SK-N-DZ (cell line): ENCODE measurements around the gene ATF6.
"Not testable (repeated sequence)": the region's sequence is repeated elsewhere in the genome, so short reads cannot be mapped to it uniquely, and the experiment has no call there.

Experiments used
- DNase-seq: peaks from one replicate; pipeline ENCODE4 v3.0.0-alpha.2; 2015; ENCODE audit warnings: low spot score

Gene ATF6

DNA sequence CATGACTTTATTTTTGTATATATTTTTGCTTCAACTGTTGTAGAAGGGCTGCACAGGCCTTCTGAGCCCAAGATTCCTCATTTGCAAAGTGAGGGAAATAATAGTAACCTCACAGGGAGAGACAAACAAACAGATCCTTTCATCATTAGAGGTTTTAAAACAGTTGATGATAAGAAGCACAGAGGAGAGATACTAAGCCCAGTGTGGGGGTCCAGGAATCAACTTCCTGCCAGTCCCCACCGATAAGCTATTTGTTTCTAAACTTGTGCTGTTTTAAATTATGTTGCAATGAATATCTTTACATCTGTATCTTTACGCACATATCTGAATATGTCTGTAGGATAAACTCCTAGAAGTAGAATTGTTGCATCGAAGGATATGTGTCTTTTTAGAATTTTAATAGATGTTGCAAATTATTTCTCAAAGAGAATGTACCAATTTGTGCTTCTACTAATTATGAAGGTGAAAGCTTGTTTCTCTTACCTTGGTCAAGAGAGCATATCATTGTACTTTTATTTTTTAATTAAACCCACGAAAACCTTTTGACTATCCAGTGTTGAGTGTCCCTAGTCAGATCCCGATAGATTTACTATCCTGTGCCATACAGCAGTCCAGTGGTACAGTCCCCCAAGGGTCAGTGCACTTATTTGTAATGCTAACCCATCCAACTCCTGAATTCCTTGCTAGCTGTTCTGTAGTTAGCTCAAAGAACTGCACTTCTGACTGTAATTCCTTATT, 34.0 kb upstream of the ATF6 start:
- no peak for DNase-seq

DNA sequence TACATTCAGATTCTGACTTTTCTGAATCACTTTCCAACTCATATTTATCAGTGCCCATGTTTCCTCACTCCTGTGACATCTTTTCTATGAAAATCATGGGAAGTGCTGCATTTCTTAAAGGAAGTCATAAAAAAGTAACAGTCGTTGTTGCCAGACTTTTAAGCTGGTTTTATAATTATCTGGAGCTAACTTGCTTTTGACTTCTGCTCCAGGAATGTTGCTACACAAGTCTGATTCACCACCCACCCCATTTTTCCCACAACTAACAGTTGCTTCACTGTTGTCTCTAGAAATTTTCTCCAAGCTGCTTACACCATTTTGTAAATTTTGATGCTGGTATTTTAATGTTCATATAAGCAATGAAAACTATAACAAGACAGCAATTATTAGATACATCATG, 32.6 kb upstream of the ATF6 start:
- no peak for DNase-seq

DNA sequence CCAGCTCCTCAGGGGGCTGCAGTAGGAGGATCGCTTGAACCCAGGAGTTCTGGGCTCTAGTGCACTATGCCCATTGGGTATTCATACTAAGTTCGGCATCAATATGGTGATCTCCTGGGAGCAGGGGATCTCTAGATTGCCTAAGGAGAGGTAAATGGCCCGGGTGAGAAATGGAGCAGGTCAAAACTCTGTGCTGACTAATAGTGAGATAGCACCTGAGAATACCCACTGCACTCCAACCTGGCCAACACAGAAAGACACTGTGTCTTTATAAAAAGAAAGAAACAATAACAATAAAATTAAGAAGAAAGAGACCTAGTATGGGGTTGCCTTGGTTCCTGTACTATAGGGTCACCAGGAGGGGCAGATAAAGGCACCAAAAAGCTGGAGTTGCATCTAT, 30.3 kb upstream of the ATF6 start:
- DNase-seq: no peak

DNA sequence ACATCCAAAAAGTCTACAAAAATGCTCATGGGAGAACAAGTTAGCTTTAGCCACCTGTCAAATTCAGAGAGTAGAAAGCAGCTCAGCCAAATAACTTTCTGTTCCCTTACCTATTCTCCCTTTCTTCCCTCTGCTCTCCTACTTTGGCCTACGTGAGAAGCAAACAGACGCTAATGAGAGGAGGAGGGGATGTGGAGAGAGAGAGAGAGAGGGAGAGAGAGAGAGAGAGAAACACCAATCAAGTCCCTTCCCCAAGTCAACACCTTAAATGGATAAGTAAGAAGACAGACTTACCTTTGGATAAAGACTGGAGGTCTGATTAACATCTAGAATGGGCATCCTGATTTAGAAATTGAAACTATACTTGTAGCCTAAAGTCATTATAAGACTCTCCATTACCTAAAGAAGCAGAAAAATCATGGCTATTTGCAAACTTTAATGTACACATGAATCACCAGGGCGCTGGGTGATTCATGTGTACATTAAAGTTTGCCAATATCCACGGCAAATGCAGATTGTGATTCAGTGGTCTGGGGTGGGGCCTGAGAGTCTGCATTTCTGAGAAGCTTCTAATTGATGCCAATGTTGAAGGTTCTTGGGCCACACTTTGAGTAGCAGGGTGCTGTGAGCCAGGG, 29.7 kb upstream of the ATF6 start:
- DNase-seq: no peak

DNA sequence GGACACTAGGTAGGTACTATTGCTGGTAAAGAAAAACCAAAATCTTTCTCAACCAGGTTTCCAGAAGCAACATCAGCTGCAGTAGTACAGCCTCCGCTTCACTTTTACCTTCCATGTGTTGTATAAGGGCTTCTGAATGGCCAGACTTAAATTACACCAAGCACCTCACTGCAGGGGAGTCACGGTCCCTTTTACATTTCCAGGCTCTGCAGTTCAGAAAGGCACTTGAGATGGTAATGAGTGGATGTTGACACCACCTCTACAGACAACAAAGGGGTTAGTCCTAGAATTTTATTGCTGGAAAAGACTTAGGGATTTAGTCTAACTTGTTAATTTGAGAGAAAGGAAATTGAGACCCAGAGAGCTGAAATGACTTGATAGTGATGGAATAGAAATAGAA, 28.5 kb upstream of the ATF6 start:
- DNase-seq: no peak

DNA sequence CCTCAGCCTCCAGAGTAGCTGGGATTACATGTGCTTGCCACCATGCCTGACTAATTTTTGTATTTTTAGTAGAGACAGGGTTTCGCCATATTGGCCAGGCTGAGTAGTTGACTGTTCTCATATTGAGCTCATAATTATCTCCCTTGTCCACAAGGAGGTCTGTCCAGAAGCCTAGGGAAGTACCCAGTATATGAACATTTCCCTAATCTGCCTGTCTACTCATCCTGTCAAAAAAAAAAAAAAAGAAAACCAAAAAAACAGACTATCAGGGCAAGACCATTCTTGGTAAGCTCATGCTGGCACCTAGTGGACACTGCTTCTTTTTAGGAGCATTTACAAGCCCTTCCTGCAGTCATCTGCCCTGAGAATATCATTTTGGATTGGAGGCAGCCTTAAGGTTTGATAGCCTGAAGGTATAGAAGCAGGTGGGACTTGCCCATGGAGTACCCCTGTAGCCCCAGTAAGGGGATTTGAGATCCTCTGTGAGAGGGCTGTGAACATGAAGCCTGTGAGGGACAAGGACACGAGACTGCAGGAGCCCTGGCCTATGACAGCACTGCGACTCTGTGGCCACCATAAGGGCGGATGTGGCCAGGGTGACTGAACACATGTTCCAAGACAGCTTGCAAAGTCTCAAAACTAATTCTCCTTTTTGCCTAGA, 27.4 kb upstream of the ATF6 start:
- peak; percentile 23 for DNase-seq

DNA sequence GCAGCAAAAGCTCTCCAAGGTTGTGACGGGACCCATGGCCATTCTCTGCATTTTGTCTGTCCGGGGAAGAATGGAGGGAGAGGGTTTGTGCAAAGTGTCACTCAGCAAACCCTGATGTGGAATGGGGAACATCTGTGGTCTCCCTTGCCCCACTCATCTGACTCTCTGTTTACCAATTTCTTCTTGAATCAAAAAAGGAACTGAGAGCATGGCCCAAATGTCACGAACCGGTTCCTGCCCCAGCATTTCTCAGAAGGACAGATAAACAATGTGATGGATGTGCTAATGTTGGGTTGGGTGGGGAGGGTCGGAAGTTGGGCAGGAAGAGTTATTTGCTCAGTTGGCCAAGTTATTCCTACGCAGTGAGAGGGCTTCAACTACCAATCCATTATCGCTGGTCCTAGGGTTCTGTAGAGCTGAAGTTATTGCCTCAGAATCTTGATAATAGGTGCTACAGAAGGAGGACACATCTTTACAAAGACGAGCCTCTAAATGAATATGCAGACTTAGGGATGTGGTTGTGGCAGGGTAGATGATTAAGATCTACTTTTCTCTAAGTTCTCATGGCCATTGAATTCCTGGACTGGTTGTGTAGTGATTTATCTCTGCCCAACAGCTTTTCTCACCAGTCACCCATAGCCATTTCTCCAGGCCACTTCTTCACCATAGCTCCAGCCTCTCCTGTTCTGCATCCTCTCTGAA, 26.1 kb upstream of the ATF6 start:
- DNase-seq: no peak

DNA sequence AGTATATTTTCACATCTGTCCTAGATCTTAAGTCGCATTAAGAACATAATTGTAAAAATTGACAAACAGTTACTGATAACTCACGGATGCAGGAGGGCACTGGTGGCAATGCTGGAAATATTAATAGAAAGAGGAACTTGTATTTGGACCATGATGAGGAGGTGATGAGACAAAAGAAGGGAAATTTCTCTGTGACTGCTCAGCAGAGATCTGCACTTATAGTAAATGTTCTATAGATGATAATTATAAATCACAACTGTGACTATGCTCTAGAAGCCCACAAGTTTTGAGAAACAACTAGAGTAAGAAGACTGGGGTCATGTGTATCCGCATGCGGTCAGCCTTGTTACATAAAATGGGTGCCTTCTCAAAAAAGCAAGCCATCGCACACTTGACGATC, 25.2 kb upstream of the ATF6 start:
- DNase-seq: no peak

DNA sequence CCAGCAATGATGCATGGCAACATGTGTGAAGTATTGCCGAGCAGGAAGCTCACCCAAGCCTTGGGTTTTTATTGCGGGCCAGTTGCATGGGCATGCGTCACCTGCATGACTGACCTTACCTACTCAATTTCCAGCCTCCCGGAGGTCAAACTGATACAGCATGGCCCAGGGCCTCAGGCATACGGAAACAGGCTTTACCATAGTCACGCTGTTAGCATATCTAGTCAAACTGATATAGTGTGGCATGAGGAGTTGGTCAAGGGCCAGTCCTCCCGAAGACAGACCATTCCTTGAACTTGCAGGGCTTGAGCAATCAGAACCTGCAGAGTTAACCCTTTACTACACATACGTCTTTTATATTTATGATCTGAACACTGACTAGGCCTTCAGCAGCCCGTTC, 22.9 kb upstream of the ATF6 start:
- DNase-seq: no peak

DNA sequence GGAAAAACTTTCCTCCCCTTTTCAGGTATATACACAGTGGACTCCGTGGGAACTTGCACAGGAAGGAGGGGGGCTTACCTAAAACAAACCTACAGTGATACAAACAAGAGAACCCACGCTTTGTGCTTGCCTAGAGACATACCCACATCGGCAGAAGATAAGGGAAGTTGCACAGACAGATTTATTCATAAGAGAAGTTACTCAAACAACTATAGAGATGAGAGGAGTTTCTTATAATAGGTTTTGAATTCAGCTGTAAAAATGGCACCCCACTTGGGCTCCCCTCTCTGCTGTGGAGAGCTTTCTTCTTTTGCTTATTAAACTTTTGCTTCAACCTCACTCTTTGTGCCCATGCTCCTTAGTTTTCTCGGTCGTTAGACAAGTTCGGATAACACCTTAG, 18.3 kb upstream of the ATF6 start:
- DNase-seq: no peak

DNA sequence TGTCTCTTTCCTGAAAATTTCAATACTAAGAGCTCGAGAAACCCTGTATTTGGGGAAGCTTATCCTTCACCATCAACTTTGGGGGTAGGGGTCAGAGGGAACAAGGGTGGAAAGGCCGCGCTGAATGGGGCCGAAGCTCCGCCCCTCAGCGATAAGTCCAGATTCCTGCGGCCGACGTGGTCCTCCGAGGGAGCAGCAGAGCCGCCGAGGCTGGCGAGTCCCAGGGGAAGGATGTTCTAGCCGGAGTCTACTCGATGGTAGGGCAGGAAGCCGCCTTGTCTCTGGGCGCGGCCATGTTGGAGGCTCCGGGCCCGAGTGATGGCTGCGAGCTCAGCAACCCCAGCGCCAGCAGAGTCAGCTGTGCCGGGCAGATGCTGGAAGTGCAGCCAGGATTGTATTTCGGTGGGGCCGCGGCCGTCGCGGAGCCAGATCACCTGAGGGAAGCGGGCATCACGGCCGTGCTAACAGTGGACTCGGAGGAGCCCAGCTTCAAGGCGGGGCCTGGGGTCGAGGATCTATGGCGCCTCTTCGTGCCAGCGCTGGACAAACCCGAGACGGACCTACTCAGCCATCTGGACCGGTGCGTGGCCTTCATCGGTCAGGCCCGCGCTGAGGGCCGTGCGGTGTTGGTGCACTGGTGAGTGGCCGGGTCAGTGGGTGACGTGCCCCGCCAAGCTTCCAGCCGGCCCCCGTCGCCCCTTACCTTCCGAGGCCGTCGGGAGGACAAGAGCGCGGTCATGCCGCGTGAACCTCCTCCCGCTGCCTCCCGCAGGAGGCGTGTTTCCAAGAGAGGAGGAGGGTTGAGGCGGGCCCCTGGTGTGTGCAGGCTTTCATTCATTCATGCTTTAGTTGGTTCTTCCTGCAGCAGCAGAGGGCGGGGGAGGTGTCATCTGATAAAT, 16.4 kb upstream of the ATF6 start, which contains the start of gene DUSP12:
TSS of gene DUSP12 (plus strand) at position 278 of the 899 bp plus-strand sequence. CDS start at position 294, 16 bp downstream.
- DNase-seq: peak; percentile 98

DNA sequence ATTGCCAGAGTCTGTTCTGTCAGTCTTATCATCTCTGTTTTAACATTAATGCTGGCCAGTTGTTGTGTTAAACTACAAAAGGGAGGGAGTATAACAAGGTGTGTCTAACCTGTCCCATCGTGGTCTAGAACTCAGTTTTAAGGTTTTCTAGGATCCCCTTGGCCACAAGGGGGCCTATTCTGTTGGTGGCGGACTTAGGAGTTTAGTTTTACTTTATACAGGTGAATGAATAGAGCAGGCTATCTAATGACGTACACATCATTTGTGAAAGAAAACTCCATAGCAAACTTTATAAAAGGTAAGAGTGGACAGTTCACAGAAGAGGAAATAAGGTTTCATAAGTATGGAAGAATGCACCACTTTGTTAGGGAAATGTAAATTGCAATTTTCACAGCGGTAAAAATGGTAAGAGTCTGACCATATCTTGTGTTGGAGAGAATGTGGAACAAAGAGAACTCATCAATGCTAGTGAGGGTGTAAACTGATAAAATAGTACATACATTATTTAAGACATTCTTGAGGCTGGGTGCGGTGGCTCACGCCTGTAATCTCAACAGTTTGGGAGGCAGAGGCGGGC, 2.5 kb upstream of the ATF6 start:
- DNase-seq: peak; percentile 25

DNA sequence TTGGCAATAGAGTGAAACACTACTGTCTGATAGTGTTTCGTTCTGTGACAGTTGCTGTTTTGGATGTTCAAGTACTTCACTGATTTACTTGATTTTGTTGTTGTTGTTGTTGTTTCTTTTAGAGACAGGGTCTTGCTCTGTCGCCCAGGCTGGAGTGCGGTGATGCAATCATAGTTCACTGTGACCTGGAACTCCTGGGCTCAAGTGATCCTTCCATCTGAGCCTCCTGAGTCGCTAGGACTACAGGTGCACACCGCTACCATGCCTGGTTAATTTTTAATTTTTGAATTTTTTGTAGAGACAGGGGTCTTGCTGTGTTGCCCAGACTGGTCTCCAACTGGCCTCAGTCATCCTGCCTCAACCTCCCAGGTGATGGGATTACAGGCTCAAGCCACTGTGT, 2.3 kb downstream of the ATF6 start:
- no peak for DNase-seq

DNA sequence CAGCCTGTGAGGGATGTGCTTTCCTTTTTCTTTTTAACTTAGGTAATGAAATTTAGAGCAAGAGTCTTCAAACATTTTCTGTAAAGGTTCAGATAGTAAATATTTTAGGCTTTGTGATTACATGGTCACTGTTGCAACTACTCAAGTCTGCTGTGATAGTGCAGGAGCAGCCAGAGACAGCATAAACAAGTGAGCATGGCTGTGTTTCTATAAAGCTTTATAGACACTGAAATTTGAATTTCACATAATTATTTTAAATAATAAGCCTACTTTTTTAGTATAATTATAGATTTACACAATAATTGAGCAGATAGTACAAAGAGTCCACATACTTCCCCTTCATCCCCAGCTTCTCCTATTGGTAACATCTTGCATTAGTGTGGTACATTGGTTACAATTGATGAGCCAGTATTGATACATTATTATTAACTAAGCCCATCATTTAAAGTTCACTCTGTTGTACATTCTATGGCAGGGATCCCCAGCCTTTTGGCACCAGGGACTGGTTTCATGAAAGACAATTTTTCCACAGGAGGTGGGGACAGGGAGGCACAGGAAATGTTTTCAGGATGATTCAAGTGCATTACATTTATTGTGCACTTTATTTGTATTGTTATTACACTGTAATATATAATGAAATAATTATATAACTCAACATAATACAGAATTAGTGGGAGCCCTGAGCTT, 3.0 kb downstream of the ATF6 start:
- DNase-seq: no peak

DNA sequence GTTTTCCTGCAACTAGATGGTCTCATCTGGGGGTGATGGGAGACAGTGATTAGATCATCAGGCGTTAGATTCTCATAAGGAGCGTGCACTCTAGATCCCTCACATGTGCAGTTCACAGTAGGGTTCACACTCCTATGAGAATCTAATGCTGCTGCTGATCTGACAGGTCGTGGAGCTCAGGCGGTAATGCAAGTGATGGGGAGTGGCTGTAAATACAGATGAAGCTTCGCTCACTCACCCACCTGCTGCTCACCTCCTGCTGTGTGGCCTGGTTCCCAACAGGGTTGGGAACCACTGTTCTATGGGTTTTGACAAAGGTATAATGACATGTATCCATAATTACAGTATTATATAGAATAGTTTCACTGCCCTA, 3.5 kb downstream of the ATF6 start:
- DNase-seq: not testable (repeated sequence)

DNA sequence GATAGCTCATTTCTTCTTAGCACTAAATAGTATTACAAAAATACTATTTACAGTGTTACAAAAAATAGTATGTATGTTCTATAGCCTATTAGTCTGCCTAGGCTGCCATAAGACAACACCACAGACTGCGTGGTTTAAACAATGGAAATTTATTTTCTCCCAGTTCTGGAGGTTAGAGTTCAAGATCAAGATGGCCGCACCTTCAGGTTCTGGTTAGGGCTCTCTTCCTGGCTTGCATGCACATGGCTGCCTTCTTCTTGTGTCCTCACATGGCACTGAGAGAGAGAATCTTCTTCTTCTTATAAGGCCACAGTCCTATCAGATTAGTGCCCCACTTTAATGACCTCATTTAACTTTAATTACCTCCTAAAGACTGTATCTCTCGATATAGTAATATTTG, 4.1 kb downstream of the ATF6 start:
- no peak for DNase-seq

DNA sequence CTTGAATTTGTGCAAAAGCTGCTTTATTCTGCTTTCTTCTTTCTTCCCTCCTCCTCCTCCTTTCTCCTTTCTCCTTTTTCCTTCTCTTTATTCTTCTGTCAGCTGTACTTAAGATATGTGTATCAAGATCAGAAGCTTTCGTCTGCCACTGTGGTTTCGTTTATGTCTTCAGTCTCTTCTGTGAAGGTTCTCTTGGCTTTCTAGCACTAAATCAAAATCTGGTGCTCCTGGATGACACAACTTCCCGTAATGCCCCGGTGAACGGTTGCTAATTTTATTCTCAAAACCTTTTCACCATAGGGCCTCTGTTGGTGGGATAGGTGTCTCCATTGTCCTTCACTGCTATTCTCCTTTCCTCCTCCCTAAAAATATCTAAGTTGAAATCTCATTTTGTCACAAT, 5.0 kb downstream of the ATF6 start:
- no peak for DNase-seq

DNA sequence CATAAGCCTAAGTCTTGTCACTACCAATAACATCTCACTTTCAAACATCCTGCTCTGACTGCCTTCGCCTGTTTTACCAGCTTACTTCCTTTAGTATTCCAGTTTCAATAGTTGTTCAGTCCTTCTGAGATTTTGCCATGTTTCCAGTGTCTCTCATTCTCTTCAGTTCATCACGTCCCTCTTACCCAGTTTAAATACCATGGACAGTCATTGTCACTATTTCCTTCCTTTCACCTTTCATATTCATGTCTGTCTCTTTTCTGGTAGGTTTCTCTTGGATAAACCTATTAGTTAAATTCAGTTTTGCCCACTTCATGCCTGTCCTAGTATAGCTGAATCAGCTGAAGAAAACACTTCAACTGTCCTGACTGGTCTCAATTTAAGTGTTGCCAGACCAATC, 5.9 kb downstream of the ATF6 start:
- no peak for DNase-seq

DNA sequence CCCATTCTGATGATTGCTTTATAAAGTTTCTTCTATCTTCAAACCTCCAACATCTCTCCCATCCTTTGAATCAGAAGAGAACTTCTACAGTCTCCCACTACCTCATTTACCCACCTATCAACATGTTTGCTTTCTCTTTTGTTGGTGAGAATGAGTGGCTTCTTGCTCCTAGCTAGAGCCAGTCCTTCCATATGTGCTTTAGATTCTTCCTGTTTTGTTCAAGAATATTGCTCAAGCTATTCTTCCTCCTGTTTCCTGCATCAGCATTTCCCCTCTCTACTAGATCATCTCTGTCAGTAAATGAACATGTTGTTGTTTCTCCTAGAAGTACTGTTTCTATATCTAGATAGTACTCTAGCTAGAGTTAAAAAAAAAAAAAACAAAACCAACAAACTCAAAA, 6.3 kb downstream of the ATF6 start:
- DNase-seq: no peak

DNA sequence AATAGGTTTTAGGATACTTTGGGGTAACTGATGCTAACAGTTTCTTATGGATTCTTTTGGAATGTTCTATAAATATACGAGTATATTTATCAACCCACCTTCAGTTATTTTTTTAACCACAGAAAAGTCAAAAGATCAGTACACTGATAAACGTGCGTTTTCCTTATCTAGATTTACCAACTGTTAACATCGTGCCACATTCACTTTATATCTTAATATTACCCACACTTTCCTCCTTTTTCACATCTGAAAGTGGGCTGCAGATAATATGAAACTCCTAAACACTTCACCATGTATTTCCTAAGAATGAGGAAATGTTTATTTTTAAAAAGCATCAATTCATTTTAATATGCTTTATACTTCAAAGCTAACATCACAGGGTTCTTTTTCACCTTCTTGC, 7.7 kb downstream of the ATF6 start:
- no peak for DNase-seq
